K562 (cell line): ENCODE data around the gene RALGAPA2. TPM values are rescaled to one million over a fixed set of nuclear protein-coding genes. Genes with fewer than 3 reads are reported as not detected.

ENCODE experiments used
- ATAC-seq: fragments of 200-7000 bp; cut with Tn5 transposase; 3 replicates; pipeline ENCODE4 v1.9.1; 2020; ENCODE audit warnings: moderate library complexity
- BruUV-seq: library from RNA; stranded (reverse); fragments of 400-500 nt; replicated peaks from 2 replicates; lab custom pipeline; 2021; lab: Mats Ljungman, UMichigan
- CTCF ChIA-PET: fragments of 300-600 bp; formaldehyde crosslinking; extraction: SDS; loops from one replicate; lab custom pipeline; 2021; ENCODE audit warnings: low intra/inter-chr PET ratio; lab: Yijun Ruan, JAX
- POLR2A ChIA-PET: fragments of 300-600, 350-650 bp; sonication (Branson Sonifier 250); formaldehyde crosslinking; extraction: SDS; loops from one replicate; lab custom pipeline; 2021; ENCODE audit warnings: antibody characterized with exemption, inconsistent platforms; lab: Yijun Ruan, JAX
- DNase-seq, 4 experiments: peaks; one replicate each; pipeline versions ENCODE4 v3.0.0 to v3.0.0-alpha.2; 2011 to 2018; ENCODE audit warnings: low spot score in 3 of 4, mixed read lengths in 3 of 4; ENCODE audit errors: extremely low read depth in 1 of 4
- FAIRE-seq: peaks from 2 replicates; lab custom pipeline; 2011; peaks lifted over from hg19 to GRCh38; lab: Jason Lieb, UNC
- H2AFZ ChIP-seq: 2 replicates; pipeline ENCODE4 v1.6.0; 2011; ENCODE audit warnings: low read depth, low read length, control low read depth, inconsistent platforms
- H3K27ac ChIP-seq: fragments of 200-600 bp; 3 replicates; pipeline ENCODE4 v1.8.0; 2011; ENCODE audit warnings: low read depth, mild to moderate bottlenecking, control low read depth, inconsistent platforms, low read length, moderate library complexity, mixed read lengths; ENCODE audit errors: extremely low read depth
- H3K27me3 ChIP-seq, 2 experiments: fragments of 300-600 bp in 1 of 2; 2 replicates in 1 of 2; 3 replicates in 1 of 2; pipeline versions ENCODE4 v1.6.0 to v1.8.0; 2011; ENCODE audit warnings: inconsistent platforms in 2 of 2, low read length in 2 of 2, mild to moderate bottlenecking in 1 of 2, mixed read lengths in 1 of 2, moderate library complexity in 1 of 2; ENCODE audit not compliant: control insufficient read depth in 2 of 2, insufficient read depth in 2 of 2
- H3K36me3 ChIP-seq: fragments of 300-600 bp; 3 replicates; pipeline ENCODE4 v1.8.0; 2011; ENCODE audit warnings: mild to moderate bottlenecking, low read length, inconsistent platforms; ENCODE audit not compliant: control insufficient read depth, insufficient read depth
- H3K4me1 ChIP-seq, 2 experiments: fragments of 200-600 bp in 1 of 2; replicated peaks in 1 of 2; 2 replicates in 1 of 2; 3 replicates in 1 of 2; pipeline versions ENCODE4 v1.5.1 to v1.8.0; 2011; ENCODE audit warnings: inconsistent platforms in 2 of 2, low read length in 2 of 2, mild to moderate bottlenecking in 1 of 2, mixed read lengths in 1 of 2, moderate library complexity in 1 of 2; ENCODE audit not compliant: control insufficient read depth in 2 of 2, insufficient read depth in 2 of 2
- H3K4me2 ChIP-seq: 2 replicates; pipeline ENCODE4 v1.6.1; 2011; ENCODE audit warnings: low read length, control low read depth, inconsistent platforms, mixed read lengths; ENCODE audit not compliant: insufficient read depth
- H3K4me3 ChIP-seq: fragments of 200-600 bp; sonication (generic), shearing (Covaris generic); 2 replicates; pipeline ENCODE4 v1.5.1; 2016; ENCODE audit warnings: control low read depth, inconsistent platforms
- H3K79me2 ChIP-seq: fragments of 200-600 bp; 3 replicates; pipeline ENCODE4 v1.8.0; 2011; ENCODE audit warnings: low read length, inconsistent platforms; ENCODE audit not compliant: control insufficient read depth, insufficient read depth
- H3K9ac ChIP-seq, 2 experiments: 2 replicates each; pipeline versions ENCODE4 v1.6.0 to v1.6.1; 2011; ENCODE audit warnings: low read depth in 2 of 2, low read length in 2 of 2, control low read depth in 1 of 2, inconsistent platforms in 1 of 2, mild to moderate bottlenecking in 1 of 2, mixed read lengths in 1 of 2; ENCODE audit not compliant: insufficient read depth in 1 of 2
- H3K9me1 ChIP-seq: one replicate; pipeline ENCODE4 v1.6.0; 2011; ENCODE audit warnings: inconsistent platforms, mild to moderate bottlenecking, low read length, moderate library complexity; ENCODE audit not compliant: control insufficient read depth, insufficient read depth
- H3K9me3 ChIP-seq: replicated peaks from 2 replicates; pipeline ENCODE4 v1.5.1; 2011; ENCODE audit warnings: low read depth, low read length, inconsistent platforms; ENCODE audit not compliant: control insufficient read depth, insufficient read depth
- H4K20me1 ChIP-seq: replicated peaks from 2 replicates; pipeline ENCODE4 v1.6.1; 2011; ENCODE audit warnings: low read length, inconsistent platforms, mixed read lengths; ENCODE audit not compliant: control insufficient read depth, insufficient read depth
- FOXJ3 ChIP-seq: sonication (generic); formaldehyde crosslinking; IDR thresholded peaks from 2 replicates; pipeline ENCODE4 v1.4.0; 2020; ENCODE audit warnings: mild to moderate bottlenecking, missing genetic modification reagents
- MTA1 ChIP-seq: fragments of 450-650 bp; IDR thresholded peaks from 2 replicates; pipeline ENCODE4 v1.6.1; 2017; ENCODE audit warnings: borderline replicate concordance
- SFPQ ChIP-seq: fragments of 200-400 bp; formaldehyde crosslinking; IDR thresholded peaks from 2 replicates; pipeline ENCODE4 v1.6.1; 2017; ENCODE audit warnings: mild to moderate bottlenecking, low read depth, low read length, moderate library complexity
- XRCC5 ChIP-seq: fragments of 200-400 bp; formaldehyde crosslinking; IDR thresholded peaks from 2 replicates; pipeline ENCODE4 v1.6.1; 2017; ENCODE audit warnings: low read depth, mild to moderate bottlenecking, low read length
- ZNF444 ChIP-seq: fragments of 250-450 bp; sonication (Bioruptor Pico); IDR thresholded peaks from 2 replicates; pipeline ENCODE4 v1.4.0; 2020; ENCODE audit warnings: mild to moderate bottlenecking, moderate library complexity
- WGBS: fragments of 100-300 bp; shearing (Covaris generic); methylation state at CpG from one replicate; pipeline ENCODE4 v1.1.6; 2016; ENCODE audit warnings: low coverage, mixed read lengths; ENCODE audit not compliant: insufficient coverage; ENCODE audit errors: missing lambda C conversion rate; 5-methylcytosine and 5-hydroxymethylcytosine counted together
- in situ Hi-C: fragments of 300-500 bp; cut with MboI; formaldehyde crosslinking; loops from 4 replicates; pipeline ENCODE4 v1.15.0; 2018; ENCODE audit warnings: inconsistent platforms, mixed read lengths
- intact Hi-C: fragments of 100-400 bp; cut with micrococcal nuclease; formaldehyde crosslinking; loops from 2 replicates; pipeline ENCODE4 v1.14.2; 2022
- polyA plus RNA-seq, 8 experiments: library from polyadenylated mRNA; depleted of rRNA in 4 of 8; stranded (reverse) in 5 of 8; unstranded in 3 of 8; fragments of >200 nt; fragmentation: Nextera tagmentation in 2 of 8; fragmentation: Illumina TruSeq in 1 of 8; extraction: Ambion mirVana in 2 of 8; extraction: Trizol in 1 of 8; gene quantifications; 2 replicates each; pipeline versions ENCODE4 v1.2.1 to v1.2.3, GENCODE V29; 2011 to 2014; ENCODE audit warnings: inconsistent platforms in 1 of 8, missing spikeins in 1 of 8
- total RNA-seq, 7 experiments: library from RNA; depleted of rRNA in 6 of 7; stranded (reverse); fragments of >200 nt in 6 of 7; fragmentation: Illumina TruSeq in 2 of 7; extraction: Trizol in 2 of 7; gene quantifications; 2 replicates each; pipeline versions ENCODE4 v1.2.1 to v1.2.3, GENCODE V29; 2011 to 2021; ENCODE audit warnings: low replicate concordance in 1 of 7

Gene RALGAPA2
- total and polyA plus RNA-seq, 9 of the 15 experiments (the other 6 are each of a cell fraction or from before 2014, with no cell fraction given): 0.35 to 2.7 (median 1.4) TPM

- Histone ChIP-seq H3K4me3 (no peak overlapping the region), H3K36me3 (no peaks in the 10 kb centered on the region), H3K9ac (no peak overlapping the region), H2AFZ (no peak overlapping the region), H3K27me3 (peaks cover 0 to 15% of the 10 kb centered on the region in 2 experiments; a peak in 1 of 5 replicates), H3K9me1 (no peaks in the 10 kb centered on the region), H3K4me2 (no peak overlapping the region), H3K4me1 (no peaks in the 10 kb centered on the region), H4K20me1 (no peaks in the 10 kb centered on the region), H3K79me2 (no peaks in the 10 kb centered on the region), H3K9me3 (no peaks in the 10 kb centered on the region), H3K27ac (no peak overlapping the region)
- DNase-seq (no peak), FAIRE-seq (no peak), ATAC-seq (no peak)
- TF ChIP-seq MTA1 (no peak), FOXJ3 (CRISPR knock-in tag) (no peak), SFPQ (no peak), ZNF444 (CRISPR knock-in tag) (no peak), XRCC5 (no peak)
- no TSS peak for BruUV-seq
- intact Hi-C loops (no loop called here), in situ Hi-C loops (no loop called here)
- ChIA-PET CTCF (no interaction called here), POLR2A (interaction anchor here (0.9 to 1.0 kb wide), 2 partner anchors 11 to 23 kb away, joined by 3 to 5 read pairs; no protein-coding TSS in a partner anchor)
- WGBS: 2% methylated on average over 10 of the region's 16 CpGs
Measured at GRCh38 chr20:20436689-20437088, 275.8 kb downstream of the RALGAPA2 start.
